HG03135 (cell line): ENCODE measurements around the gene PRDM15.

Source experiments
- ATAC-seq: cut with Tn5 transposase; IDR thresholded peaks from one replicate; pipeline ENCODE4 v1.9.1; 2021; ENCODE audit warnings: mild to moderate bottlenecking, moderate library complexity; ENCODE audit not compliant: unreplicated experiment

Gene PRDM15

DNA sequence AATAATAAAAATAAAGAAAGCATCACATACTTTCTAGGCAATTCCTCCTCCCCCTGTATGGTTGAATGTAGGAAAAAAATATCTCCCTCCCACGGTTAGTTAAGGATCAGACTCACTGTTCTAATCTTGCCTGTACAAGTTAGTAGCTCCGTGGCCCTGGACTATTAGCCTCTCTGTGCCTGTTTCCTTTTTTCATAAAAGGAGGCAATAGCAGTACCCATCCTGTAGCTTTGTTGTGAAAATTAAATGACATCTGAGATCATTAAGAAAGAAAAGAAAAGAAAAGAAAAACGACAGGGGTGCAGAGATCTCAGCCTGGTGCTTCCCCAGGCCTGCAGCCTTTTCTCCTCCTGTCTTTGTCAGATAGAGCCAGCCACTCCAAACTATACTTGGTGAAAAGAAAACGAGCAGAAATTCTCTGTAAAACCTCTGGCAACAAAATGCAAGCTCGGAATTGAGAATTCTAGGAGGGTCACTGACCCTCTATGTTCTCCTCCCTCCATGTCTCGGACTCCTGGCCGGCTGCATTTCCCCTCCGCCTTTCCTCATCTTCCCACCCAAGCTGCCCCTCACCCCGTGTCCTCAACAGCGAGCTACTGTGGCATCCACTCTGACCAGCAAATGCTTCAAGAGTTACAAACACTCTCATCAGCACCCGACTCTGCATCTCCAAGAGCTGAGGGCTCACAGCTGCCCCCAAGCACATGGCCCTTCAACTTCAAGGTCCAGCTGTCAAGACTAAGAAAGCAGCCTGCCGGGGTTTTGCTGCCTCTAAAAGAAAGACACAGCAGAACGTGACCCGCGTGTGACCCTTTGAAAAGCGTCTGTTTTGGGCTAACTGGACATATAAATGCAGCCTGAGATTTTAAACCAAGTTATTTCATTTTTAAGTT is 125.9 kb downstream of the PRDM15 start:
- no peak for ATAC-seq

DNA sequence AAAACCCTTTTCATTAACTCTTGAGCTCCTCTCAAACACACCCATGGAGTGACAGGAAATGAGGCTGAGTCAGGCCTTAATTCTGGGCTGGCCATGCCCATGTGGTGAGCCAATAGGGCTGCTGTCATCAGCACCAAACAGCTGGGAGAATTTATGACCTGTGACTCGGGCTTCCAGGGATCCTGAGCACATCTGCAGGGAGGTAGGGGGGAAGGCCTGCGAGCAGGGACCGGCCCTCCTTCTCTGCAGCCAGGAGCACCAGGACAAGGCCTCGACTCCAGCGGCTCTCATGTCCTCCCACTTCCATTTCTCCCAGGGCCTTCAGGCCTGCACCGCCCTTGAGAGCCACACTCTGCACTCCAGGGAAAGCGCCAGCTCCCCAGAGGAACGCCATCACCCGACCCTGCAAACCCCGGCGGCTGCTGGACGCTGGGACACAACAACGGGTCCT is 126.9 kb downstream of the PRDM15 start:
- ATAC-seq: no peak

DNA sequence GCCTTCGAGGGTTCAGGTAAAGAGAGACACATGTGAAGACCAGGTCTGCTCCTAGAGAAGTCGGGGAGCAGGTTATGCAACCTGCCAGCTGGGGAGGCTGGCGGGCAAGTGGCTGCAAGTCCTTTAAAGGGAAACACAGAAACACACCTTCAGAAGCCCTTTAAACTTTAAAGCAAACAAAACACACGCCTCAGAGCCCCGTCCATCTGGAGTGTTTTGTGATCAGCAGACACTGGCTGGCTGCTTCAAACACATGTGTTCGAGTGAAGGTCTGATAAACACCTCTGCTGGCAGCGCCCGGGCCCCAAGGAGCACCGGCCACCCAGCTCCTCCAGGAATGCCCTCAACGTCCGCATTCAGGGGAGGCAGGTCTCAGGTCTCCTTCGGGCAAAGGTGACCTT is 127.5 kb downstream of the PRDM15 start:
- no peak for ATAC-seq

DNA sequence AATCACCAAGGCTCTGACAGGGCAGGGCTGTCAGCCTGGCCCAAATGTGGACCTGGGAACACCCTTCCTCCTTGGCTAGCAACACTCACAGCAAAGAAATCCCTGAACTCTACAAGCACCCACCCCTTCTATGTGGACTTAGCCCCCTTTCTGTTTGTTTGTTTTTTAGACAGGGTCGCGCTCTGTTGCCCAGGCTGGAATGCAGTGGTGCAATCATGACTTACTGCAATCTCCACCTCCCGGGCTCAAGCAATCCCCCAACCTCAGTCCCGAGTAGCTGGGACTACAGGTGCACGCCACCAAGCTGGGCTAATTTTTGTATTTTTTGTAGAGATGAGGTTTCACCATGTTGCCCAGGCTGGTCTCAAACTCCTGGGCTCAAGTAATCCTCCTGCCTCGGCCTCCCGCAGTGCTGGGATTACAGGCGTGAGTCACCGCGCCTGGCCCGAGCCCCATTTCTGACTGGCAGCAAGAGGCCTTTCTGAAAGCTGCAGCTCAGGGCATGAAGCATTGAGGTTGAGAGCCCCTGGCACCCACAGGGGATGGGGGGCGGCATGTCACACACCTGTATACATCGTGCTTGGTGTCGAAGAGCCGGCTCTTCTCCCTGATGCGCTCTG is 128.5 kb downstream of the PRDM15 start:
- no peak for ATAC-seq

DNA sequence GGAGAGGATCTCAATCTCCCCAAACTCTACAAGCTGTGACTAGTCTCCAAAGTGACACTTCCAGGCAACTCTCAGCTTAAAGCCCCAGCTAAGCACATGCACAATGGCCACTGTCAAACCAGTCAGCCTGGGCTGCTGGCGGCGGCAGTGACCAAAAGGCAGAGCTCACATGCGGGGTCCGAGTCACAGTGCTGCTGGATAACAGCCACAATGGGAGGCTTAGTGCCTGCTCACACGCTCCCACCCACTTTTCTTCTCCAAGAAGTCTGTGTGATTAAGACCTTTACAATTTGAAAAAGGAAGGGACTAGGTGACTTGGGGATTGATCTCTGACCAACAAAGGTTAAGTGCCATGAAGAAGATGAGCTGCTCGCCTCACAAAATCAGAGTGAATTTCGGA is 129.1 kb downstream of the PRDM15 start:
- no peak for ATAC-seq

GRCh38 chr21:41749286-41749685 is 129.9 kb downstream of the PRDM15 start:
- no peak for ATAC-seq
